Measurements from ENCODE around the gene HPS6. TPM values are rescaled to one million over a fixed set of nuclear protein-coding genes. Genes with fewer than 3 reads are reported as not detected.

The HPS6 gene
- total and polyA plus RNA-seq, 9 of the 15 experiments (the other 6 are each of a cell fraction or from before 2014, with no cell fraction given): 0.45 to 14.0 (median 4.5) TPM

DNA sequence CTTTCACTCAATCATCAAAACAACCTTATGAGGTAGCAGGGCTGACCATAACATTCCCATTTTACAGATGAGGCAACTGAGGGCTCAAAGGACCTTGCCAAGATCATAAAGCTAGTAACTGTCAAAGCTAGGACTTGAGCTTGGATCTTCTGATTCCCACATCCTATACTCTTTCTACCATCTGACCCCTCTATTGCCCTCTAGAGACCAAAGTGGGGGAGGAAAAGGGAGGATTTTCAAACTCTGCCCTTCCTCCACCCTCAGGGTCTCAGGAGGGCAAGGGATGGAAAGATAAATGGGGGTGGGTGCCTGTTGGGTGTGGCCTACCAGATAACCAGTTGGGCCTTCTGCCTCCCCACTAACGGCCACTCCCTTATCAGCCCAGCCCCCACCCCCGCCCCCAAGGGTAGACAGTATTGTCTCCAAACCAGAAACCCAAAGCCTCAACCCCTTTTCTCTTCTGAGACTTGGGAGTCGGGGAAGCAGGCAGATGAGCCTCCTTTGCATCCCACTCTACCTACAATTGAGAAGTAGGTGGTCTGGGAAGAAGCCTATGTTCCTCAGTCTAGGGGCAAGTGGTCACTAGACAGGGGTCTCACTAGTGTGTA lies 47.2 kb downstream of the HPS6 start (continued):
- TF ChIP-seq ZNF347 (CRISPR knock-in tag; IDR thresholded peaks at IDR 0.05; ENCODE audit: low read depth) (no peak), JUND (IDR thresholded peaks at IDR 0.05; ENCODE audit: borderline replicate concordance, low read depth, low read length) (peak; percentile 42; the same call in 1 of the 2 replicates), JUND (tag; IDR thresholded peaks at IDR 0.05; ENCODE audit: borderline replicate concordance, low read depth, low read length) (no peak; the same call in 2 of the 3 replicates), PURB (CRISPR knock-in tag; IDR thresholded peaks at IDR 0.05; ENCODE audit: low read depth) (no peak), ZNF766 (CRISPR knock-in tag; conservative IDR thresholded peaks at IDR 0.05) (no peak), NUFIP1 (IDR thresholded peaks at IDR 0.05; ENCODE audit: partially characterized antibody) (no peak), ARID1B (IDR thresholded peaks at IDR 0.05) (peak; percentile 89), ZNF561 (CRISPR knock-in tag; conservative IDR thresholded peaks at IDR 0.05) (no peak), MCM3 (IDR thresholded peaks at IDR 0.05) (no peak), NFATC3 (IDR thresholded peaks at IDR 0.05) (no peak), EHMT2 (IDR thresholded peaks at IDR 0.05) (0 out of 2 replicates have a peak, but pooled peaks have one; percentile 32), EGR1 (conservative IDR thresholded peaks at IDR 0.05) (peak; percentile 84), TAF9B (IDR thresholded peaks at IDR 0.05; ENCODE audit: partially characterized antibody) (peak; percentile 63)
- TF ChIP-seq, protein P1, sequence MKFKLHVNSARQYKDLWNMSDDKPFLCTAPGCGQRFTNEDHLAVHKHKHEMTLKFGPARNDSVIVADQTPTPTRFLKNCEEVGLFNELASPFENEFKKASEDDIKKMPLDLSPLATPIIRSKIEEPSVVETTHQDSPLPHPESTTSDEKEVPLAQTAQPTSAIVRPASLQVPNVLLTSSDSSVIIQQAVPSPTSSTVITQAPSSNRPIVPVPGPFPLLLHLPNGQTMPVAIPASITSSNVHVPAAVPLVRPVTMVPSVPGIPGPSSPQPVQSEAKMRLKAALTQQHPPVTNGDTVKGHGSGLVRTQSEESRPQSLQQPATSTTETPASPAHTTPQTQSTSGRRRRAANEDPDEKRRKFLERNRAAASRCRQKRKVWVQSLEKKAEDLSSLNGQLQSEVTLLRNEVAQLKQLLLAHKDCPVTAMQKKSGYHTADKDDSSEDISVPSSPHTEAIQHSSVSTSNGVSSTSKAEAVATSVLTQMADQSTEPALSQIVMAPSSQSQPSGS (CRISPR knock-in tag; IDR thresholded peaks at IDR 0.05): no peak
- TF ChIP-seq, protein P2, sequence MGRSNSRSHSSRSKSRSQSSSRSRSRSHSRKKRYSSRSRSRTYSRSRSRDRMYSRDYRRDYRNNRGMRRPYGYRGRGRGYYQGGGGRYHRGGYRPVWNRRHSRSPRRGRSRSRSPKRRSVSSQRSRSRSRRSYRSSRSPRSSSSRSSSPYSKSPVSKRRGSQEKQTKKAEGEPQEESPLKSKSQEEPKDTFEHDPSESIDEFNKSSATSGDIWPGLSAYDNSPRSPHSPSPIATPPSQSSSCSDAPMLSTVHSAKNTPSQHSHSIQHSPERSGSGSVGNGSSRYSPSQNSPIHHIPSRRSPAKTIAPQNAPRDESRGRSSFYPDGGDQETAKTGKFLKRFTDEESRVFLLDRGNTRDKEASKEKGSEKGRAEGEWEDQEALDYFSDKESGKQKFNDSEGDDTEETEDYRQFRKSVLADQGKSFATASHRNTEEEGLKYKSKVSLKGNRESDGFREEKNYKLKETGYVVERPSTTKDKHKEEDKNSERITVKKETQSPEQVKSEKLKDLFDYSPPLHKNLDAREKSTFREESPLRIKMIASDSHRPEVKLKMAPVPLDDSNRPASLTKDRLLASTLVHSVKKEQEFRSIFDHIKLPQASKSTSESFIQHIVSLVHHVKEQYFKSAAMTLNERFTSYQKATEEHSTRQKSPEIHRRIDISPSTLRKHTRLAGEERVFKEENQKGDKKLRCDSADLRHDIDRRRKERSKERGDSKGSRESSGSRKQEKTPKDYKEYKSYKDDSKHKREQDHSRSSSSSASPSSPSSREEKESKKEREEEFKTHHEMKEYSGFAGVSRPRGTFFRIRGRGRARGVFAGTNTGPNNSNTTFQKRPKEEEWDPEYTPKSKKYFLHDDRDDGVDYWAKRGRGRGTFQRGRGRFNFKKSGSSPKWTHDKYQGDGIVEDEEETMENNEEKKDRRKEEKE (IDR thresholded peaks at IDR 0.05; ENCODE audit: borderline replicate concordance in 1 of 2, control insufficient read depth in 1 of 2, low read depth in 2 of 2, low read length in 1 of 2): peak in 1 of 2 experiments; percentile 61; a peak in 1 of 4 replicates
- TF ChIP-seq, protein P3, sequence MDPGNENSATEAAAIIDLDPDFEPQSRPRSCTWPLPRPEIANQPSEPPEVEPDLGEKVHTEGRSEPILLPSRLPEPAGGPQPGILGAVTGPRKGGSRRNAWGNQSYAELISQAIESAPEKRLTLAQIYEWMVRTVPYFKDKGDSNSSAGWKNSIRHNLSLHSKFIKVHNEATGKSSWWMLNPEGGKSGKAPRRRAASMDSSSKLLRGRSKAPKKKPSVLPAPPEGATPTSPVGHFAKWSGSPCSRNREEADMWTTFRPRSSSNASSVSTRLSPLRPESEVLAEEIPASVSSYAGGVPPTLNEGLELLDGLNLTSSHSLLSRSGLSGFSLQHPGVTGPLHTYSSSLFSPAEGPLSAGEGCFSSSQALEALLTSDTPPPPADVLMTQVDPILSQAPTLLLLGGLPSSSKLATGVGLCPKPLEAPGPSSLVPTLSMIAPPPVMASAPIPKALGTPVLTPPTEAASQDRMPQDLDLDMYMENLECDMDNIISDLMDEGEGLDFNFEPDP (CRISPR knock-in tag; IDR thresholded peaks at IDR 0.05): no peak
- TF ChIP-seq, protein P4, sequence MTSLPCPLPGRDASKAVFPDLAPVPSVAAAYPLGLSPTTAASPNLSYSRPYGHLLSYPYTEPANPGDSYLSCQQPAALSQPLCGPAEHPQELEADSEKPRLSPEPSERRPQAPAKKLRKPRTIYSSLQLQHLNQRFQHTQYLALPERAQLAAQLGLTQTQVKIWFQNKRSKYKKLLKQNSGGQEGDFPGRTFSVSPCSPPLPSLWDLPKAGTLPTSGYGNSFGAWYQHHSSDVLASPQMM (CRISPR knock-in tag; IDR thresholded peaks at IDR 0.05): no peak
- TF ChIP-seq, protein P5, sequence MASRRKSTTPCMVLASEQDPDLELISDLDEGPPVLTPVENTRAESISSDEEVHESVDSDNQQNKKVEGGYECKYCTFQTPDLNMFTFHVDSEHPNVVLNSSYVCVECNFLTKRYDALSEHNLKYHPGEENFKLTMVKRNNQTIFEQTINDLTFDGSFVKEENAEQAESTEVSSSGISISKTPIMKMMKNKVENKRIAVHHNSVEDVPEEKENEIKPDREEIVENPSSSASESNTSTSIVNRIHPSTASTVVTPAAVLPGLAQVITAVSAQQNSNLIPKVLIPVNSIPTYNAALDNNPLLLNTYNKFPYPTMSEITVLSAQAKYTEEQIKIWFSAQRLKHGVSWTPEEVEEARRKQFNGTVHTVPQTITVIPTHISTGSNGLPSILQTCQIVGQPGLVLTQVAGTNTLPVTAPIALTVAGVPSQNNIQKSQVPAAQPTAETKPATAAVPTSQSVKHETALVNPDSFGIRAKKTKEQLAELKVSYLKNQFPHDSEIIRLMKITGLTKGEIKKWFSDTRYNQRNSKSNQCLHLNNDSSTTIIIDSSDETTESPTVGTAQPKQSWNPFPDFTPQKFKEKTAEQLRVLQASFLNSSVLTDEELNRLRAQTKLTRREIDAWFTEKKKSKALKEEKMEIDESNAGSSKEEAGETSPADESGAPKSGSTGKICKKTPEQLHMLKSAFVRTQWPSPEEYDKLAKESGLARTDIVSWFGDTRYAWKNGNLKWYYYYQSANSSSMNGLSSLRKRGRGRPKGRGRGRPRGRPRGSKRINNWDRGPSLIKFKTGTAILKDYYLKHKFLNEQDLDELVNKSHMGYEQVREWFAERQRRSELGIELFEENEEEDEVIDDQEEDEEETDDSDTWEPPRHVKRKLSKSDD (conservative IDR thresholded peaks at IDR 0.05; ENCODE audit: low read length): no peak

All from K562 (cell line).